Stimulated activated CD8-positive, alpha-beta memory T cell treated with anti-CD3 and anti-CD28 coated beads, Interleukin-4, amount 100 ng/mL, for 24 hours (primary cell): ENCODE results near the gene FAM53B.

Experiments used
- DNase-seq: peaks from one replicate; pipeline ENCODE4 v3.0.0-alpha.2; 2020; ENCODE audit warnings: low read depth

Gene FAM53B

DNA sequence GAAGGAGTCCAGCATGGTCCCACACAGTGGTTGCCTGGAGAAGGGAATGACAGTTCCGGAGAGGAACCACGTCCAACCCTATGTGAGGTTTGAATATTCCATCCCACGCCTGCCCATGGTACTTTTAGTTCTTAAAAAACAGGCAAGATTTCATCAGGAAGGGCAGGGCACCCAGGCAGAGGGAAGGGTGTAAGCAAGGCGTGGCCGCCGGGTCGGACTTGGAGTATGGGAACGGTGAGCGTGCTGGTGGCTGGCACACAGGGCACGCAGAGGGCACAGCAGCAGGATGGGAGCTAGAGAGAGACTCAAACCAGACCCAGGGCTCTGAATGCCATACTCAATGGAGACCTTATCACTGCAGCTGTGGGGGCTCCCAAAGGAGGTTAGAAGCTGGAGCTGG lies 34.3 kb downstream of the FAM53B start:
- DNase-seq = no peak

- no peak for DNase-seq
Measured at GRCh38 chr10:124708922-124709520, 35.2 kb downstream of the FAM53B start.

GRCh38 chr10:124708246-124708779 lies 35.9 kb downstream of the FAM53B start:
- no peak for DNase-seq

DNA sequence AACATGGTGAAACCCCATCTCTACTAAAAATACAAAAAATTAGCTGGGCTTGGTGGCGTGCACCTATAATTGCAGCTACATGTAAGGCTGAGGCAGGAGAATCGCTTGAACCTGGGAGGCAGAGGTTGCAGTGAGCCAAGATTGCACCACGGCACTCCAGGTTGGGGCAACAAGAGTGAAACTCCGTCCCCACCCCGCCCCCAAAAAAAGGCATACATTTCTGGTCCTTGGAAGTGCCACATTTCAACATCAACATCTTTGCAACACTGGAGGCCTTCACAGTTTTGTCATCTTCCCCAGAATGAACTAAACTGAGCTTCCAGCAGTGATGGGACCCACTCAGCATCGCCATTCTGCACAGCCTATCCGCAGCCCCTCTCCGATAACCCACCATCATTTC lies 36.6 kb downstream of the FAM53B start:
- DNase-seq = no peak

- DNase-seq = no peak
Measured at GRCh38 chr10:124707144-124707467, 37.1 kb downstream of the FAM53B start.

DNA sequence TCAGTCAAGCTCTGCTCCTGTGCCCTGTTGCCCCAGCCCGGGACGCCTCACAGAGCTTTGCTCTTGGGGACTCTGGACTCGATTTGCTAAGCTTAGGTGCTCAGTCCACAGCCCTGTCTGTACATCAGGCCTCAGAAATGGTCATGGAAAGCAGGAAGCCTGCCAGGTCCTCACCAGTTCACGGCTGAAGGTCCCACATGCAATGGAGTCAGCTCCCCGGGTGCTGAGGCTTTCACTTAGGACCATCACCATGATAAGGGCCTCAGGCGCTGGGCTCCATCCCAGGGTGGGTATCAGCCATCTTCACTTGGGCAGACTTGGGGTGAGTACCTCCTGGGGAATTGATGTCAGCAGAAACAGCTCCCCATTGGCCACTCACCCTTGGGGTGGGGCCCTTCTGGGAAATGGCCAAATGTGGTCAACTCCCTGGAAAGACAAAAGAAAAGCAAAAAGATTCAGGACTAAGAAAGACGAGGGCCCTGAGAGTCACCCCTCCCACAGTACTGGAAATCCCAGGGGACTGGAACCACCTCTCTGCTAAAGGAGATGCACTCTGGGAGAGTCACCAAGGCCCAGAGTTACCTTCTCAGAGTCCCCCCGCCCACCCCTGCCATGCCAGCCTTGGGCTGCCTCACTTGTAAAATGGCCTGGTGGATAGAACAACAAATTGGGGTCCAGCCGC lies 37.6 kb downstream of the FAM53B start:
- DNase-seq = no peak

- DNase-seq = no peak
Measured at GRCh38 chr10:124705817-124706461, 38.2 kb downstream of the FAM53B start.

GRCh38 chr10:124705381-124705740 lies 38.8 kb downstream of the FAM53B start:
- no peak for DNase-seq

- no peak for DNase-seq
Measured at GRCh38 chr10:124704428-124705380, 39.5 kb downstream of the FAM53B start.

DNA sequence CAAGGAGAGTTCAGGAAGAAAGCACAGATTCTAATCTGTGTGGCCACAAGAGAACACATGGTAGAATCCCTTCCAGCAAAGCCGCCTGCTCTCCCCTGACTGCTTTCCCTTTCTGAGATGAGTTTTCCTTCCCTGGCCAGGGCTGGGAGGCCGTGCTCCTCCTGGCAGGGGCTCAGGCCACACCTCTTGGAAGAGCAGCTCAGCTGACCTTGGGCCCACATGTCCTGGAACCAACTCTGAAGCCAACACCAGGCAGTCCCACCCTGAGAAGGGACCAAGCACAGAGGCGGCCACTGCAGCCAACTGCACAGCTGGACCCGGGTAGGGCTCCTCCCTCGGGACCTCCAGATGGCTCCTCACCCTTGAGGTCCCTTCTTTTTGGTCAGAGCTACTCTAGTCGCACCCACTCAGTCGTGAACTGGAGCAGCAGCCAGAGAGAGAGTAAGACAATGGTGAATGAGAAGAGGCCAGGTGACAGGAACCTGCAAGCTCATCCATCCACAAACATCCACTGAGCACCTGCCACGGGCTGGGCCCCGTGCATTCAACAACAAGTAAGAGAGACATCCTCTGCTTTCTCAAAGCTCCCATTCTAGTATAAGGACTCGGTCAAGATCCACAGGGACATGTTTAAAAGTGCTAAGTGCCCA lies 40.3 kb downstream of the FAM53B start:
- DNase-seq = no peak

DNA sequence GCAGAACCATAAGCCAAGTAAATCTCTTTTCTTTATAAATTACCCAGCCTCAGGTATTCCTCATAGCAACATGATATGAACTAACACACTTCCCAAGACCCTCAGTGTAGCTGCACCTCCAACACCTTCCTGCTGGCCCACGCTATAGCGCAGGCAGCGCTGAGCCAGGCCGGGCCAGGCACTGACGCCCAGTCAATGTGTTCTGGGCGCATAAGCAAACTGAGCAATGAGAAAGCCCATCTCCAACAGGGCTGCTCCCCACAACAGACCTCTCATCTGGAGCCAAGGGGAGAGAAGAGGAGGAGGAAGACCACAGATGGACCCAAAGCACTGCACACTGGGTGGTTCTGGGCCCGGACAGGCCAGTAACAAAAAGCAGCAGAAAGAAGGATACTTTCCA lies 40.8 kb downstream of the FAM53B start:
- no peak for DNase-seq

- no peak for DNase-seq
Measured at GRCh38 chr10:124701881-124702656, 42.1 kb downstream of the FAM53B start.

GRCh38 chr10:124701435-124701834 lies 42.7 kb downstream of the FAM53B start:
- DNase-seq = no peak

DNA sequence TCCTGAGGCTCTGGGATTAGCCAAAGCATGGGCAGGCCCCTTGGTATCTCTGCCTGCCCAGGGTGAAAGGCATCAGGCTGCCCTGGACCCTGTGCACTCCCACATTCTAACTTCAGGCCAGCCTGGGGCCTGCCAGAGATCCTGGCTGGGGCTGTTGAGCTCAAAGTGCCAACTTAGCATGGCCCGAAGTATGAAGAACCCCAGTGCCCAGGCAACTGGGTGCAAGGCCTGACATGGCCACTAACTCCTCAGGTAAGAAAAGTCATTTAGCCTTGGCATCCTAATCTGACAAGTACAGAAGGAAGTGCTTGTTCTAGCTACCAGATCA lies 43.2 kb downstream of the FAM53B start:
- DNase-seq = no peak

DNA sequence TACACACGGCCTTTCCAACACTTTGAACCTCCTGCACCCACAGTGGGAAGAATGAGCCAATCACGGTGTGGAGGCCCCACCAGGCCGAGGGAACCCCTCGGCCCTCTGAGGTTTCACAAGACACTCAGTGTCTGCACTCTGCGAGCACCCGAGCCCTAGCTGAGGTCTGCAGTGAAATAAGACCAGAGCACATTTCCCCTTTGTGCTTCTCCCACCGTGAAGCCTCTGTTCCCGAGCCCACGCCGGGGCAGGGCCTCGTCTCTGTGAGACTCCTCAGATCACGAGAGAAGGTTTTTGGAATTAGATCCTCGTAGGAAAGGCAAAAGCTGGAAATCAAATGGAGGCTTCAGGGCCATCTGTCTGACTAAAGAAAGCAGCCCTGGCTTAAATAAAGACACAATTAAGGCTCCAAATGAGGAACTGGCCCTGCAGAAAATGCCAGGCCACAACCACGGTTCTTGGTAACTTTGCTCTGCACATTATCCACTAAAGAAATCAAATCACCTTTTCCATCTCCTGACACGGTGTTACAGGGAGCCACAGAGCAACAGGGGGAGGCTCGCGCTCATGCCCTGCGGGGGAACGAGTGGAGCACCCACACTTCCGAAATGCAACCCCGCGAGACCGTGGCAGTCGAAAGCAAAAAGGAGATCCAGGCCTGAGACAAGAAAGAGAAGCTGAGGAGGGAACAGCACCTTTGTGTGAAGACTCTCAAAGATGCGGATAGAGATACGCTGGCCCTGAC lies 43.7 kb downstream of the FAM53B start:
- no peak for DNase-seq

- DNase-seq = no peak
Measured at GRCh38 chr10:124699471-124700292, 44.5 kb downstream of the FAM53B start.

GRCh38 chr10:124698545-124699469 lies 45.4 kb downstream of the FAM53B start:
- no peak for DNase-seq

- no peak for DNase-seq
Measured at GRCh38 chr10:124697837-124698544, 46.2 kb downstream of the FAM53B start.
